Left colon (tissue), 2 donors: ENCODE measurements around the gene ZIM2. TPM values are rescaled to one million over a fixed set of nuclear protein-coding genes. Genes with fewer than 3 reads are reported as not detected.

Source experiments
- ATAC-seq: fragments of 200-7000 bp; cut with Tn5 transposase; one replicate; pipeline ENCODE4 v1.9.1; 2020; ENCODE audit warnings: mild to moderate bottlenecking, moderate library complexity
- DNase-seq, 2 donors: peaks; one replicate each; pipeline ENCODE4 v3.0.0-alpha.2; 2020
- intact Hi-C, 2 donors: fragments of 100-400 bp; cut with DNase I in 1 of 2; cut with micrococcal nuclease in 1 of 2; formaldehyde crosslinking; loops; one replicate each; pipeline versions ENCODE4 v1.11.2 to v1.14.0; 2022; cut with DNase I, micrococcal nuclease
- total RNA-seq, 2 donors: library from RNA; stranded (reverse); fragmentation: NEBNext Ultra II Directional; extraction: Animal tissue kit (Norgen Biotek cat#: 25700); gene quantifications; one replicate each; pipeline ENCODE4 v1.2.1, GENCODE V29; 2021
- donor health status: DM: no; HTN: no; CAD: no.
- donor health status: DM: yes; HTN: yes; CAD: no.

The ZIM2 gene
- total RNA-seq, 2 donors from 2014 or later, result 0.14 TPM; not detected in 1

GRCh38 chr19:56841193-56841543 is 642 bp upstream of the ZIM2 start:
- intact Hi-C loops, result no loop called here
- no peak for DNase-seq

GRCh38 chr19:56839652-56840450 is 675 bp downstream of the ZIM2 start:
- DNase-seq, result peak; percentile 59 to 89
- peak; percentile 40 for ATAC-seq
- intact Hi-C loops, result no loop called here

More at GRCh38 chr19:56841193-56841543, 642 bp upstream of the ZIM2 start:
- ATAC-seq, result no peak

GRCh38 chr19:56838909-56839651 is 1.4 kb downstream of the ZIM2 start:
- peak; percentile 68 to 94 for DNase-seq
- peak; percentile 46 for ATAC-seq
- intact Hi-C loops, result no loop called here

GRCh38 chr19:56838024-56838908 is 2.3 kb downstream of the ZIM2 start:
- intact Hi-C loops, result no loop called here
- ATAC-seq (no peak), DNase-seq (peak; percentile 9 to 33)

GRCh38 chr19:56837492-56838023 is 3.0 kb downstream of the ZIM2 start:
- ATAC-seq (peak; percentile 9), DNase-seq (peak; percentile 12 to 54)
- intact Hi-C loops, result no loop called here

GRCh38 chr19:56837004-56837403 is 3.5 kb downstream of the ZIM2 start:
- intact Hi-C loops, result no loop called here
- ATAC-seq (no peak), DNase-seq (no peak)

- intact Hi-C loops, result no loop called here
- ATAC-seq, result no peak
- no peak for DNase-seq
These were observed 4.5 kb downstream of the ZIM2 start for GRCh38 chr19:56836059-56836458.

GRCh38 chr19:56835401-56835800 is 5.1 kb downstream of the ZIM2 start:
- no peak for ATAC-seq
- no peak for DNase-seq
- intact Hi-C loops, result no loop called here

- ATAC-seq (no peak), DNase-seq (no peak)
- intact Hi-C loops, result no loop called here
These were observed 5.8 kb downstream of the ZIM2 start for GRCh38 chr19:56834564-56835375.

- intact Hi-C loops, result no loop called here
- DNase-seq, result no peak
- ATAC-seq, result no peak
These were observed 8.1 kb downstream of the ZIM2 start for GRCh38 chr19:56832352-56832928.

GRCh38 chr19:56831255-56831654 is 9.3 kb downstream of the ZIM2 start:
- DNase-seq, result no peak
- intact Hi-C loops, result no loop called here
- ATAC-seq, result no peak

GRCh38 chr19:56829596-56829995 is 10.9 kb downstream of the ZIM2 start:
- ATAC-seq (no peak), DNase-seq (no peak)
- intact Hi-C loops, result no loop called here

- intact Hi-C loops, result no loop called here
- ATAC-seq, result no peak
These were observed 12.8 kb downstream of the ZIM2 start for GRCh38 chr19:56827708-56828107.

GRCh38 chr19:56823956-56824355 is 16.6 kb downstream of the ZIM2 start:
- ATAC-seq (no peak), DNase-seq (no peak)
- intact Hi-C loops, result no loop called here

More at GRCh38 chr19:56827708-56828107, 12.8 kb downstream of the ZIM2 start:
- no peak for DNase-seq

GRCh38 chr19:56823417-56823816 is 17.1 kb downstream of the ZIM2 start:
- intact Hi-C loops, result no loop called here
- DNase-seq, result no peak
- ATAC-seq, result no peak

GRCh38 chr19:56822755-56823154 is 17.8 kb downstream of the ZIM2 start:
- DNase-seq, result no peak
- intact Hi-C loops, result no loop called here
- no peak for ATAC-seq

GRCh38 chr19:56821675-56822074 is 18.9 kb downstream of the ZIM2 start:
- intact Hi-C loops, result no loop called here
- ATAC-seq (no peak), DNase-seq (no peak)

GRCh38 chr19:56821209-56821608 is 19.3 kb downstream of the ZIM2 start:
- intact Hi-C loops, result no loop called here
- ATAC-seq (no peak), DNase-seq (no peak)
